CD4-positive, alpha-beta T cell (primary cell): ENCODE results near the gene MOGAT2. TPM values are rescaled to one million over a fixed set of nuclear protein-coding genes. Genes with fewer than 3 reads are reported as not detected.

Experiments
- ATAC-seq: fragments of 200-7000 bp; cut with Tn5 transposase; one replicate; pipeline ENCODE4 v1.10.0; 2022; ENCODE audit warnings: mild to moderate bottlenecking; ENCODE audit not compliant: poor library complexity
- CTCF ChIA-PET: fragments of 350-600 bp; sonication (Branson Sonifier 250); formaldehyde crosslinking; loops from one replicate; lab custom pipeline; 2021; ENCODE audit warnings: antibody characterized with exemption, inconsistent platforms; lab: Charles Lee
- POLR2A ChIA-PET: fragments of 350-600 bp; sonication (Branson Sonifier 250); formaldehyde crosslinking; loops from one replicate; lab custom pipeline; 2021; ENCODE audit warnings: antibody characterized with exemption, inconsistent platforms; lab: Charles Lee
- DNase-seq, 14 experiments: peaks; one replicate each; pipeline ENCODE4 v3.0.0-alpha.2; 2013 to 2020; ENCODE audit warnings: mixed read lengths in 2 of 14
- H3K27ac ChIP-seq, 2 donors: one replicate each; pipeline versions ENCODE4 v1.5.1 to v1.7.0; 2013; ENCODE audit warnings: low read length in 2 of 2, low read depth in 1 of 2, mild to moderate bottlenecking in 1 of 2
- H3K27me3 ChIP-seq, 2 experiments: 1 replicate in 1 of 2; 2 replicates in 1 of 2; pipeline versions ENCODE4 v1.6.1 to v1.7.0; 2013; ENCODE audit warnings: low read length in 2 of 2, control low read depth in 1 of 2, mild to moderate bottlenecking in 1 of 2, moderate library complexity in 1 of 2; ENCODE audit not compliant: insufficient read depth in 2 of 2, control insufficient read depth in 1 of 2
- H3K36me3 ChIP-seq: one replicate; pipeline ENCODE4 v1.6.1; 2013; ENCODE audit warnings: low read length, control low read depth; ENCODE audit not compliant: insufficient read depth
- H3K4me1 ChIP-seq: one replicate; pipeline ENCODE4 v1.6.1; 2013; ENCODE audit warnings: low read length, control low read depth; ENCODE audit not compliant: insufficient read depth
- H3K4me3 ChIP-seq: one replicate; pipeline ENCODE4 v1.5.1; 2013; ENCODE audit warnings: mild to moderate bottlenecking, low read length, moderate library complexity
- H3K9me3 ChIP-seq, 2 experiments: 1 replicate in 1 of 2; 2 replicates in 1 of 2; pipeline versions ENCODE4 v1.6.1 to v1.7.0; 2013; ENCODE audit warnings: low read length in 2 of 2, mild to moderate bottlenecking in 2 of 2, control low read depth in 1 of 2, moderate library complexity in 1 of 2; ENCODE audit not compliant: control insufficient read depth in 1 of 2, insufficient read depth in 1 of 2
- H3K27ac Mint-ChIP-seq: one replicate; pipeline ENCODE4 v1.8.0; 2020; ENCODE audit warnings: mixed read lengths
- H3K27me3 Mint-ChIP-seq: one replicate; pipeline ENCODE4 v1.8.0; 2021; ENCODE audit warnings: mixed read lengths
- H3K36me3 Mint-ChIP-seq: one replicate; pipeline ENCODE4 v1.8.0; 2021; ENCODE audit warnings: low read depth, mixed read lengths
- H3K4me1 Mint-ChIP-seq: one replicate; pipeline ENCODE4 v1.8.0; 2021; ENCODE audit warnings: low read depth, mixed read lengths
- H3K4me3 Mint-ChIP-seq: one replicate; pipeline ENCODE4 v1.8.0; 2020; ENCODE audit warnings: mild to moderate bottlenecking, mixed read lengths
- H3K9me3 Mint-ChIP-seq: one replicate; pipeline ENCODE4 v1.8.0; 2020; ENCODE audit warnings: mixed read lengths
- intact Hi-C, 2 experiments: fragments of 100-400 bp; cut with DNase I in 1 of 2; cut with micrococcal nuclease in 1 of 2; formaldehyde crosslinking; loops; one replicate each; pipeline versions ENCODE4 v1.15.1 to v1.9.0; 2023 to 2025; cut with DNase I, micrococcal nuclease
- total RNA-seq, 174 experiments: library from RNA in 2 of 174; stranded (reverse) in 2 of 174; gene quantifications; one replicate each; pipeline ENCODE4 v1.2.3 and lab custom pipeline; 2021 to 2026
- TF ChIP-seq, protein P1 (sequence below): fragments of 200-600 bp; IDR thresholded peaks from one replicate; pipeline ENCODE4 v1.8.0; 2022; ENCODE audit warnings: antibody characterized with exemption, mild to moderate bottlenecking

Gene MOGAT2
- total RNA-seq, 2 experiments from 2014 or later, result not detected

GRCh38 chr11:75677275-75677674, 40.4 kb upstream of the MOGAT2 start:
- Mint-ChIP-seq H3K27ac (no peak overlapping the region), H3K4me3 (no peak overlapping the region), H3K9me3 (no peaks in the 10 kb centered on the region), H3K4me1 (no peaks in the 10 kb centered on the region), H3K36me3 (no peaks in the 10 kb centered on the region), H3K27me3 (peaks cover 41% of the 10 kb centered on the region)
- ATAC-seq (no peak), DNase-seq (no peak)
- H3K27me3 ChIP-seq, result peaks cover 5 to 10% of the 10 kb centered on the region in 2 experiments
- no peaks in the 10 kb centered on the region for H3K4me1 ChIP-seq
- no peaks in the 10 kb centered on the region for H3K36me3 ChIP-seq
- POLR2A ChIA-PET, result no interaction called here
- peaks cover 0 to 8% of the 10 kb centered on the region in 2 experiments for H3K9me3 ChIP-seq
- H3K27ac ChIP-seq, result no peak overlapping the region
- TF ChIP-seq, protein P1, sequence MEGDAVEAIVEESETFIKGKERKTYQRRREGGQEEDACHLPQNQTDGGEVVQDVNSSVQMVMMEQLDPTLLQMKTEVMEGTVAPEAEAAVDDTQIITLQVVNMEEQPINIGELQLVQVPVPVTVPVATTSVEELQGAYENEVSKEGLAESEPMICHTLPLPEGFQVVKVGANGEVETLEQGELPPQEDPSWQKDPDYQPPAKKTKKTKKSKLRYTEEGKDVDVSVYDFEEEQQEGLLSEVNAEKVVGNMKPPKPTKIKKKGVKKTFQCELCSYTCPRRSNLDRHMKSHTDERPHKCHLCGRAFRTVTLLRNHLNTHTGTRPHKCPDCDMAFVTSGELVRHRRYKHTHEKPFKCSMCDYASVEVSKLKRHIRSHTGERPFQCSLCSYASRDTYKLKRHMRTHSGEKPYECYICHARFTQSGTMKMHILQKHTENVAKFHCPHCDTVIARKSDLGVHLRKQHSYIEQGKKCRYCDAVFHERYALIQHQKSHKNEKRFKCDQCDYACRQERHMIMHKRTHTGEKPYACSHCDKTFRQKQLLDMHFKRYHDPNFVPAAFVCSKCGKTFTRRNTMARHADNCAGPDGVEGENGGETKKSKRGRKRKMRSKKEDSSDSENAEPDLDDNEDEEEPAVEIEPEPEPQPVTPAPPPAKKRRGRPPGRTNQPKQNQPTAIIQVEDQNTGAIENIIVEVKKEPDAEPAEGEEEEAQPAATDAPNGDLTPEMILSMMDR, result no peak
- CTCF ChIA-PET, result no interaction called here
- no peak overlapping the region for H3K4me3 ChIP-seq
- intact Hi-C loops, result no loop called here

- Histone ChIP-seq H3K36me3 (no peaks in the 10 kb centered on the region), H3K27ac (no peak overlapping the region), H3K4me1 (no peaks in the 10 kb centered on the region), H3K4me3 (no peak overlapping the region), H3K9me3 (peaks cover 0 to 8% of the 10 kb centered on the region in 2 experiments), H3K27me3 (peaks cover 5 to 10% of the 10 kb centered on the region in 2 experiments)
- no peak for DNase-seq
- H3K36me3 Mint-ChIP-seq, result no peaks in the 10 kb centered on the region
- H3K27ac Mint-ChIP-seq, result no peak overlapping the region
- no peak for ATAC-seq
- ChIA-PET CTCF (no interaction called here), POLR2A (no interaction called here)
- intact Hi-C loops, result no loop called here
- no peaks in the 10 kb centered on the region for H3K4me1 Mint-ChIP-seq
- TF ChIP-seq, protein P1, result no peak
- peaks cover 41% of the 10 kb centered on the region for H3K27me3 Mint-ChIP-seq
- no peak overlapping the region for H3K4me3 Mint-ChIP-seq
- H3K9me3 Mint-ChIP-seq, result no peaks in the 10 kb centered on the region
These were observed 39.7 kb upstream of the MOGAT2 start for GRCh38 chr11:75677909-75678308.

DNA sequence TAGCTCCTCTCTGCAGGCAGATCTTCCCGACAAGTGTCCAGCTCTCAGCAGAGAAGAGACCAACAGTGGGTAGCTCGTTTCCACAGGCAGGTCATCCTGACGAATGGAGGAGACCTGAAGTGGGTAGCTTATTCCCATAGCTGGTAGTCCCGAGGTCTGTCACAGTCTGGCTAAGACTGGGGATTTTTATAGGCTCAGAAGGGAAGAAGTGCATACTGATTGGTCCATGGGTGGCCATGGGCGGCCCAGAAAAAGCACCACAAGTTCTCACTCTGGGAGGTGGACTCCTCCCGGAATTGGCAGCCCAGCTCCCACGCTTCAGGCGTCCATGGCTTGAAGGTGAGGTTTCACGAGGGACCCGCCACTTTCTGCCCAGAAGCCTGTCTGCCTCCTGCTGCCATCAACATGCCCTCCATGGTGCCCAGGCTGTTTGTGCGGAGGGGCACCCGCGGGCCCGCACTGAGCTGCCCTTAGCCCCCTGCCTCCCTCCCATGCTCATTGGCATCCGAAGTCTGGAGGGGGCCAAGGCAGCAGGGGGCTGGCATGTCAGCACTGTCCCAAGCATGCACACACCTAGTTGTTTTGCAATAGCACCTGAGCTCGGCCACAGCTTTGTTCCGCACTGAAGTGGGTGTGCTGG, 38.9 kb upstream of the MOGAT2 start:
- DNase-seq (no peak), ATAC-seq (no peak)
- no peak overlapping the region for H3K4me3 ChIP-seq
- peaks cover 0 to 1% of the 10 kb centered on the region in 2 experiments for H3K9me3 ChIP-seq
- no peaks in the 10 kb centered on the region for H3K4me1 ChIP-seq
- Mint-ChIP-seq H3K9me3 (peaks cover 2% of the 10 kb centered on the region), H3K27me3 (peaks cover 48% of the 10 kb centered on the region), H3K36me3 (no peaks in the 10 kb centered on the region), H3K4me3 (no peak overlapping the region), H3K4me1 (no peaks in the 10 kb centered on the region), H3K27ac (no peak overlapping the region)
- ChIA-PET POLR2A (no interaction called here), CTCF (no interaction called here)
- peaks cover 5 to 10% of the 10 kb centered on the region in 2 experiments for H3K27me3 ChIP-seq
- no peaks in the 10 kb centered on the region for H3K36me3 ChIP-seq
- no peak overlapping the region for H3K27ac ChIP-seq
- TF ChIP-seq, protein P1, result no peak
- intact Hi-C loops, result no loop called here
